Activated T-helper 17 cell treated with anti-CD3 and anti-CD28 coated beads, Interleukin-2, amount 50 U/mL, for 72 hours (primary cell): Measurements from ENCODE around the gene SLC1A7. TPM values are rescaled to one million over a fixed set of nuclear protein-coding genes. Genes with fewer than 3 reads are reported as not detected.

Experiments used
- ATAC-seq: fragments of 150-1000 bp; cut with Tn5 transposase; replicated peaks from 2 replicates; pipeline ENCODE4 v1.10.0; 2021; ENCODE audit warnings: mild to moderate bottlenecking, moderate library complexity
- H3K27ac Mint-ChIP-seq: one replicate; pipeline ENCODE4 v1.8.0; 2022; ENCODE audit warnings: mixed read lengths
- H3K27me3 Mint-ChIP-seq: one replicate; pipeline ENCODE4 v1.8.0; 2022; ENCODE audit warnings: mixed read lengths
- H3K36me3 Mint-ChIP-seq: one replicate; pipeline ENCODE4 v1.8.0; 2022; ENCODE audit warnings: low read depth, mild to moderate bottlenecking, mixed read lengths
- H3K4me1 Mint-ChIP-seq: one replicate; pipeline ENCODE4 v1.8.0; 2022; ENCODE audit warnings: mixed read lengths
- H3K4me3 Mint-ChIP-seq: one replicate; pipeline ENCODE4 v1.8.0; 2022; ENCODE audit warnings: mild to moderate bottlenecking, mixed read lengths
- H3K9me3 Mint-ChIP-seq: one replicate; pipeline ENCODE4 v1.8.0; 2022; ENCODE audit warnings: mixed read lengths
- total RNA-seq, 2 donors: library from RNA; stranded (reverse); gene quantifications; one replicate each; pipeline ENCODE4 v1.2.3, GENCODE V29; 2022

Gene SLC1A7
- total RNA-seq, 2 donors from 2014 or later, result not detected

DNA sequence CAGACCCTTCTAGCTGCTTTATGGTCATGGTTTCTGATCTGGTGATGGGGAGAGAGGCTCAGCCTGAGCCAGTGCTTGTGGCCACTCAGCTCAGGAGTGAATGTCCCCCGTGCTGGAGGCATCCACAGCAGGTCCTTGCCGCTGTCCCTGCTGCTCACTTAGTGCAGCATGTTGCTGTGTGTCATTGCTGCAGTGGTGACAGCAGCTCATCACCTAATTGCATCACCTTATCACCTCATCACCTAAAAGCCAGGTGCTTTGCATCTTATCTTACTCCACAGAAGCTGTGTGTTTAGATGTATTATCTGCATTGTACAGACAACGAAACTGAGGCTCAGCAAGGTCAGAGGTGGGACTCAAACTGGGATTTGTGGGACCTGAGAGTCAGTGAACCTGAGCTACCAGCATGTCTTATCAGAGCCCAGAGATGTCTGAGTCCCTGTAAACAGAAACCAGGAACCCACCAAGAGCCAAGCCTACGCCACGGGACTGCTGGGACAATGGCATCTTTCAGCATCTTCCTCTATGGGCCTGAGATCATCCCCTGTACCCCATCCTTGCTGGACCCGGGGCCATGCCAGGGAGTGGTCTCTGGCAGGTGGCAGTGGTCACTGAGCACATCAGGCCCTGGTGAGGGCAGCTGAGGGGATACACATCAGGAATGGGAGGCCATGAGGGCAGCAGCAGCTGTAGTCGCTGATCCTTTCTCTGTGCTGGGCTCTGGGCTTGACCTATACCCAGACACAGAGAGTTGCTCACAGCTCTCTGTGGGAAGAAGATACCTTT is 73.9 kb downstream of the SLC1A7 start:
- H3K27ac Mint-ChIP-seq, result no peak overlapping the region
- ATAC-seq, result no peak
- no peaks in the 10 kb centered on the region for H3K4me1 Mint-ChIP-seq
- no peaks in the 10 kb centered on the region for H3K36me3 Mint-ChIP-seq
- H3K27me3 Mint-ChIP-seq, result peaks cover 11% of the 10 kb centered on the region
- no peaks in the 10 kb centered on the region for H3K9me3 Mint-ChIP-seq
- no peak overlapping the region for H3K4me3 Mint-ChIP-seq

DNA sequence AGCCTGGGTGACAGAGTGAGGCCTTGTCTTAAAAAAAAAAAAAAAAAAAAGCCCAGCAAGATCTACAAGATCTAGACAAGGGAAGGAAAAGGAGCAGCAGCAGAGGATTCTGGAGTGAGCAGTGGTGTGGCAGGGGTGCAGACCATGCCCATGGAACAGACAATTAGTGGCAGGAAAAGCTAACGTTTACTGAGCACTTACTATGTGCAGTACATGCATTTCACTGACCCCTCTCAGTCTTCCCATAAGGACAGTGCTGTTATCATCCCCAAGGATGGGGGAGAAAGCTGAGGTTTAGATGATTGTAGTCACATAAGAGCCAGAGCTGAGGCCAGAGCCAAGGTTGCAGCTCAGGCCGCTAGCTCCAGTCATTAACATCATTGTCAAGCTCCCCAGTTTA is 74.6 kb downstream of the SLC1A7 start:
- Mint-ChIP-seq H3K27ac (no peak overlapping the region), H3K4me1 (no peaks in the 10 kb centered on the region), H3K4me3 (no peak overlapping the region), H3K27me3 (peaks cover 17% of the 10 kb centered on the region), H3K36me3 (no peaks in the 10 kb centered on the region), H3K9me3 (no peaks in the 10 kb centered on the region)
- ATAC-seq, result no peak

DNA sequence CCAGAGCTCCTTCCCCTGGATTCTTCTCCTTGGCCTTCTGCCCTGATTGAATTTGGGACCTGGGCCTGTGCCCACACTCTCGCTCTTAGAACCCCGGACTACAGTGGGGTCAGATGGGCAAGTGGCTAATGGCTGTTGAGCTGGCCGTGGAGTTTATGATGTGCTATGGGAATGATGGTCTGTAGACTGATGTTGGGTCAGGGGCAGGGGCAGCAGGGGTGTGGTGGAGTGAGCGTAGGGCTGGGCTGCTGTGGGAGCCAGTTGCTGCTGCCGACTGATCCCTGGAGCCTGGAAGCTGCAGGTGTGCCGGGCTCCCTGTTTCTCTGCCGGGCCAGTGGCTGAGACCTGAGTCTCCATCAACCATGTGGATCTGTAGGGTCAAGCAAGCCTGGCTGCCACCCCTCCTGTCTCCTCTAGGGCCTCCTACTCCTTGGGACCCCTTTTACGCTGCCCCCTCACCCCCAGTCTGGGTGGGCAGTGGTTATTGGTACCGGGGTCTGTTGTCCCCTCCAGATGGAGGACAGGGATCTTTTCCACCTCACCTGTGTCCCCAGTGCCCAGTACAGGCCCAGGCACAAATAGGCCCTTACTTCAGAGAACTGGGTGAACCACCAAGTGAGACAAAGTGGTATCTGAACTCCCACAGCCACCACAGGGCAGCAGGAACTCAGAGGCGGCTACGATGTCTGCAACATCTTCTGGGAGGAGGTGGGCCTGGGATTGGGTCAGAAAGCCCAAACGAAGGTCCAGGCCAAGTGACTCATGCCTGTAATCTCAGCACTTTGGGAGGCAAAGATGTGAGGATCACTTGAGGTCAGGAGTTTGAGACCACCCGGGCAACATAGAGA is 75.3 kb downstream of the SLC1A7 start:
- Mint-ChIP-seq H3K27me3 (peaks cover 17% of the 10 kb centered on the region), H3K4me1 (no peaks in the 10 kb centered on the region), H3K4me3 (no peak overlapping the region), H3K27ac (no peak overlapping the region), H3K9me3 (no peaks in the 10 kb centered on the region), H3K36me3 (no peaks in the 10 kb centered on the region)
- ATAC-seq, result no peak

DNA sequence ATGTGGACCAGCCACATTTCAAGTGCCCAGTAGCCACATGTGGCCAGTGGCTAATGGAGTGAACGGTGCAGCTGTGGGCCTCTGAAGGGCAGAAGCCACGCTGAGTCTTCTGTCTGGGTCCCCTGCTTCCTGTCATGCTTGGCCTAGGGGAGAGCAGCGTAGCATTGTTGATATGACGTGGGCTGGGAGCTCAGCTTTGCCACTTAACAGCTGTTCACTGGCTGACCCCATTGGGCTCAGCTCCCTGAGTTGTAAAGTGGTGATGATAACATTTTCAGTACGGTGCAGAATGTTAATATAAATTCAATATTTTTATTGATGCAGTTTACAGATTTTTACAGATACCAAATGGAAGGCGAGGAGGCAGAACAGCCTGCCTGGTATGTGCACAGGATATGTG is 76.0 kb downstream of the SLC1A7 start:
- no peak for ATAC-seq
- Mint-ChIP-seq H3K4me3 (no peak overlapping the region), H3K27me3 (peaks cover 17% of the 10 kb centered on the region), H3K27ac (no peak overlapping the region), H3K4me1 (no peaks in the 10 kb centered on the region), H3K36me3 (no peaks in the 10 kb centered on the region), H3K9me3 (no peaks in the 10 kb centered on the region)

DNA sequence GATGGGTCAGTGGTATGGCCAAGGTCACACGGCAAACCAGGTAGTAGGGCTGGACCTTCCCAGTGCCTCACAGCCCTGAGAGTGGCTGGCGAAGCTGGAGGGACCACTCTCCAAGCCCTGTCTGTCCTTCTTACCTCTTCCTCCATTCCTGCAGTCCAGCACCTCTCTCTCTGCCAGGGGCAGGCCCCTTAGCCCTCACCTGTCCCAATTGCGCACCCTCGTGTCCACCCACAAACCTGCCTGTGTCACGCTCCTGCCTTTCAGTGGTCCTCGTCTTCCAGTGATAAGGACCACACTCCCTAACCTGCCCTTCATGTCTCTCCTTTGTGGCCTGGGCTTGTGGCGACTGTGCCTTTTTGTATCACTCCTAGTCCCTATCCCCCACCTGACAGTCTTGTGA is 77.0 kb downstream of the SLC1A7 start:
- H3K27me3 Mint-ChIP-seq, result peaks cover 27% of the 10 kb centered on the region
- no peak overlapping the region for H3K27ac Mint-ChIP-seq
- H3K4me3 Mint-ChIP-seq, result no peak overlapping the region
- H3K4me1 Mint-ChIP-seq, result no peaks in the 10 kb centered on the region
- no peaks in the 10 kb centered on the region for H3K9me3 Mint-ChIP-seq
- no peak for ATAC-seq
- H3K36me3 Mint-ChIP-seq, result no peaks in the 10 kb centered on the region

DNA sequence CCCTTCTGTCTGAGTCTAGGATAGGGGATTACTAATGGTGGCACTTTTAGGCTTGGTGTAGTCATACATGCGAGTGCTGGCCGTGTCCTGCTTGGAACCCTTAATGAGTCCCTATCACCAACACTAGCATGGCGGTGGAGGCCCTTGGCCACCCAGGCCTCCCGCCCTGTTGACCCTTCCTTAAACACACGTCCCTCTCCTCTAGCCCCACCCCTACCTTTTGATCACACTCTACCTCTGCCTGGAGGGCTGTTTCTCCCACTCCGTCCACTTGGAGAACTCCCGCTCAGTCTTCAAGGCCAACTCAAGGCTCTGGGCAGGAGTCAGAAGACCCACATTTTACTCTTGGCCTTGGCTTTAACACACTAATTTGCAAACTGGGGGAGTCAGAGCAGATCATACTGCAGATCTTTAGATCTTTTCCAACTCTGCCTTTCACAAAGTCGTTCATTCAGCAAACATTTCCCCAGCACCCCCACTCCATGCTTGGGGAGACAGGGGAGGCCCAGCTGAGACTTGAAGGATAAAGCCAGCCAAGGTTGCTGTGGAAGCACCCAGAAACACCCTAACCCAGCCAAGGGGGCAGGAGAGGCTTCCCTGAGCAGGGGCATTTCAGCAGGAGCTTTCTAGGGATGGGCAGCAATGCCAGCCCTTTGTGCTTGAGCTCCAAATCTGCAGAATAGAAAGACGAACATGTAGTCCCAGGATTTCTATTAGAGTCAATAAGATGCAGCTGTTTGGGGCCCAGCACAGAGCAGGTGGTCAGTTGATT is 78.5 kb downstream of the SLC1A7 start:
- no peaks in the 10 kb centered on the region for H3K4me1 Mint-ChIP-seq
- H3K27me3 Mint-ChIP-seq, result peaks cover 36% of the 10 kb centered on the region
- H3K4me3 Mint-ChIP-seq, result no peak overlapping the region
- no peak overlapping the region for H3K27ac Mint-ChIP-seq
- ATAC-seq, result no peak
- H3K36me3 Mint-ChIP-seq, result no peaks in the 10 kb centered on the region
- no peaks in the 10 kb centered on the region for H3K9me3 Mint-ChIP-seq

DNA sequence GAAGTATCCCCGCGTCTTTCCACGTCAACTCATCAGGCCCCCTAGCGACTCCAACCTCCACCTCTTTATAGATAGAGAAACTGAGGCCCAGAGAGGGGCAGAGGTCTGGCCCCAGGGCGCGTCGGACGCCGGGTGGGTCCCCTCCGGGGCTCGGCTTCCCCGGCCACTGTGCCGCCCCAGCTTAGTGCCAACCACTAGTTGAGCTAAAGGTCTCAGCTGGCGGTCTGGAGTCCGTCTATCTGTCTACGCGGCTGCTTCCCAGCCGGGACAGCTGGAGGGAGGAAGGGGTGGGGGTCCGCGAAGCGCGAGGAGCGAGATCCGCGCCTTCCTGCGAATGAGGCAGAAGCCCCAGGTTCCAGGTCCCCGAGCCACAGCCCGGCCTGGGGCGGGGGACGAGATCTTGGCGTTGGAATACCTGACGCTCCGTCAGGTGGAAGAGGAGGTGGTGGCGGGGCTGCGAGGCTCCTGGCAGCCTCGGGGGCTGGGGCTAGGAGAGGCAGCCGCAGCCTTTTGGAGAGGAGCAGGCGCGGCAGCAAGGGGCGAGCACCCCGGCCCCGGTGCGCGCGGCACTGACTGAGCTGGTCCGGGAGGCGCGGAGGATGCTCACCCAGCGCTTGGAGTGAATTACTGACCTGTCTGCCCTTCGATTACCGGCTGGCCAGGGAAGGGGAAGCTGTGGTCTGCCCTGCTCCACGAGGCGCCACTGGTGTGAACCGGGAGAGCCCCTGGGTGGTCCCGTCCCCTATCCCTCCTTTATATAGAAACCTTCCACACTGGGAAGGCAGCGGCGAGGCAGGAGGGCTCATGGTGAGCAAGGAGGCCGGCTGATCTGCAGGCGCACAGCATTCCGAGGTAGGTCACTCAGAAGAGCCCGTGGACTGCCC is 79.5 kb downstream of the SLC1A7 start:
- Mint-ChIP-seq H3K4me1 (no peaks in the 10 kb centered on the region), H3K27ac (no peak overlapping the region), H3K4me3 (peak overlapping the region; percentile 37), H3K36me3 (no peaks in the 10 kb centered on the region), H3K27me3 (peaks cover 36% of the 10 kb centered on the region), H3K9me3 (no peaks in the 10 kb centered on the region)
- no peak for ATAC-seq

DNA sequence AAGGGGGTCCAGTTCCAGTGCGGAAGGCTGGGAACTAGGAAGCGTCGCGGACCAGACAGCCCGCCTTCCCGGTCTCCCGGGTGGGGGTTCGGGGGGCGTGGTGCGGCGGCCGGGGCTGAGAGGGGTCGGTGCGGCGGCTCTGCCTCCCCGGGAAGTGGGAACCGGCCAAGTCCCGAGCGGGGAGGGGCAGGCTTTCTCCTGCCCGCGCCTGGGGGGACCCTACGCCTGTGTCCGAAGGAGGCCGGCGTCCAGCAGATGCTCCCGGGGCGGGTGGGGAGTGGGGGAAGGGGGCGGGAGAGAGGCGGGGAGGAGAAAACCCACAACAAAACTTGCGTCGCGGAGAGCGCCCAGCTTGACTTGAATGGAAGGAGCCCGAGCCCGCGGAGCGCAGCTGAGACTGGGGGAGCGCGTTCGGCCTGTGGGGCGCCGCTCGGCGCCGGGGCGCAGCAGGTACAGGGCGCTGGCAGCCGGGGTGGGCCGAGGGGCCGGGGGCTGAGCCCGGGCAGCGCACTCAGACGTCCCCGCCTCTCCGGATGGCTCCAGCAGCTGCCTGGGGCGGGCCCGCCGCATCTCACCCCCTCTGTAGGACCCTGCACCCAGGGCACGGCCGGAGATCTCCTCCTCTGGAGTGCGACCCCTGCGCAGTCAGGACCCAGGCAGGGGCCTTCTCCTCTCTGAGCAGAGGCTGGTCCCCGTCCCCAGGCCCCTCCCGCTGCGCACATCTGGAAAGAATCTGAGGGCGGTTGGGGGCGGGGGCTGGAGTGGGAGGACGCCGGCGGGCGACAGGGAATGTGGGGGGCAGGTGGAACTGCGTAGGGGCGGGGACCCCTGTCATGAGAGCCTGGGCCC is 80.4 kb downstream of the SLC1A7 start, which contains the start of gene PODN:
PODN (plus strand) TSS at position 355 of the 849 bp plus-strand sequence. CDS start 7,643 bp downstream, outside the sequence.
- Mint-ChIP-seq H3K36me3 (no peaks in the 10 kb centered on the region), H3K27ac (no peak within 1 kb of the TSS), H3K4me1 (no peaks in the 10 kb centered on the region), H3K4me3 (peak within 1 kb of the TSS; percentile 37), H3K9me3 (no peaks in the 10 kb centered on the region), H3K27me3 (peaks cover 36% of the 10 kb centered on the region)
- no peak for ATAC-seq

DNA sequence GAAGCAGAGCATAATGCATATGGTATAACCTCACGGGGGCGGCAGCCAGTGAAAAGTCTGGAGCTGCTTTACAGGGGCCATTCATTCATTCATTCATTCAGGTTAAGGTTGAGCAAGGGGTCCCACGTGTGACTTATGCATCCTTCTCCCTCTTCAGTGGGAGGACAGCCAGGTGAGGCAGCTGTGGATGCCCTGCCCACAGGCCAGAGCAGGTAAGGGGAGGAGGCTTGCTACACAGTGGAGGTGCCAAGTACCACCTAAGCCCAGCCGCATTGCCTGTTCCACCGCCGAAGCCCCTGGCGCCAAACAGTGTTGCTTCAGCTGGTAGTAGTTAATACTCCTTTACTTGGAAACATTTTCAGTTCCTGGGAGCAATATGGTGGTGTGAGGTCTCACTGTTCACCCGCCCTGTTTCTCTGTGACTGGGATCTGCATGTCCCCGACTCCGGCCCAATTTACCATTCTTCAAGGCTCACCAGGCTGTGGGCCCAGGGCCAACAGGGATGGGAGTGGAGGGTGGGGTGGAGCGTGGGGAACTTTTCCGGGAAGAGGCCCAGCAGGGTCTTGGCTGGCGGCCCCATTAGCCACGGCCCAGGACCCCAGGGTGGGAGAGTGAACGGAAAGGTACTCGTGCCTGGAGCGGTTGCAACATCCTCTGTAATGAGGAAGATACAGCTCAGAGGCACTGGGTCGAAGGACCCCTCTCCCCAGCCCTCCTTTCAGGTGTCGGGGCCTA is 81.1 kb downstream of the SLC1A7 start:
- H3K4me1 Mint-ChIP-seq, result no peaks in the 10 kb centered on the region
- peak overlapping the region; percentile 15 for H3K4me3 Mint-ChIP-seq
- no peak for ATAC-seq
- H3K9me3 Mint-ChIP-seq, result no peaks in the 10 kb centered on the region
- H3K36me3 Mint-ChIP-seq, result no peaks in the 10 kb centered on the region
- no peak overlapping the region for H3K27ac Mint-ChIP-seq
- peaks cover 36% of the 10 kb centered on the region for H3K27me3 Mint-ChIP-seq

- no peaks in the 10 kb centered on the region for H3K4me1 Mint-ChIP-seq
- H3K36me3 Mint-ChIP-seq, result no peaks in the 10 kb centered on the region
- no peak overlapping the region for H3K27ac Mint-ChIP-seq
- H3K27me3 Mint-ChIP-seq, result peaks cover 34% of the 10 kb centered on the region
- ATAC-seq, result no peak
- no peak overlapping the region for H3K4me3 Mint-ChIP-seq
- H3K9me3 Mint-ChIP-seq, result no peaks in the 10 kb centered on the region
These were observed 81.9 kb downstream of the SLC1A7 start for GRCh38 chr1:53060579-53060978.

DNA sequence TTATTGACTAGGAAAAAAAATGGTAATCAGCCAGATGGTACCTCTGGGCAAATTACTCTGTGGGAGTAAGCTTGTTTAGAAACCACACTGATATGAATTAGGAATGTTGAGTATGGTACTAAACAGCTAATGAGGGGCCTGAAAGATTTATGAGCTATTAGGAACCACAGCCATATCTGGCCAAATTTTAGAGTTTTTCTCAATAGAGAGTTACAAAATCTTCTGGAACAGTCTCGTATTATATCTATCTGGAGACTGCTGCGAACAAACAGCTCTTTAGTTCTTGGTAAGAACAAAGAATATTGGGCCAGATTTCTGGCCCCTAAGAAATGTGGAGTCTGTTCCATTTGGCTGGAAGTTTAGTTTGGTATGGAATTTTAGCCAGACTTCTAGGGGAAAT is 85.3 kb downstream of the SLC1A7 start:
- Mint-ChIP-seq H3K9me3 (no peaks in the 10 kb centered on the region), H3K27ac (no peak overlapping the region), H3K4me1 (no peaks in the 10 kb centered on the region), H3K36me3 (peaks cover 10% of the 10 kb centered on the region), H3K4me3 (no peak overlapping the region), H3K27me3 (peaks cover 19% of the 10 kb centered on the region)
- no peak for ATAC-seq

DNA sequence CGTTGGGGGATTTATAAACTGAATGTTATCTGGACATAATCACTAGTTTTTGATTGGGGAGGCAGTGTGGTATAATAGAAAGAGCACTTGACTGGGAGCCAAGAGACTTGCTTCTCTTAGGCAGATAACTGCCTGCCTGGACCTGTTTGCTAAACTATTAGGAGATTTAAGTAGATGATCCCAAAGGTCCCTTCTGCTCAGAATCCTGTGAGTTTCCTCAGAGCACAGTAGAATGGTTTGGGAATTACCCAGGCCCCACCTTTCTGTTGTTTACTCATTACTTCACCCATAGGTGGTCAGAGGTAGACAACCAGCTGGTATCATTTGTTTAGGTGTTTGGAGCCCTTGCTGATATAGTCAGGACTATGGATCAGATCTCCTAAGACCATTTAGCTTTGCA is 90.8 kb downstream of the SLC1A7 start:
- no peak for ATAC-seq
- H3K9me3 Mint-ChIP-seq, result no peaks in the 10 kb centered on the region
- H3K36me3 Mint-ChIP-seq, result peaks cover 56% of the 10 kb centered on the region
- no peaks in the 10 kb centered on the region for H3K4me1 Mint-ChIP-seq
- no peak overlapping the region for H3K27ac Mint-ChIP-seq
- no peak overlapping the region for H3K4me3 Mint-ChIP-seq
- no peaks in the 10 kb centered on the region for H3K27me3 Mint-ChIP-seq
